Measurements from ENCODE around the gene PHF10. TPM values are rescaled to one million over a fixed set of nuclear protein-coding genes. Genes with fewer than 3 reads are reported as not detected.

PHF10 gene
- total RNA-seq, 1 experiment from 2014 or later: 6.3 TPM

DNA sequence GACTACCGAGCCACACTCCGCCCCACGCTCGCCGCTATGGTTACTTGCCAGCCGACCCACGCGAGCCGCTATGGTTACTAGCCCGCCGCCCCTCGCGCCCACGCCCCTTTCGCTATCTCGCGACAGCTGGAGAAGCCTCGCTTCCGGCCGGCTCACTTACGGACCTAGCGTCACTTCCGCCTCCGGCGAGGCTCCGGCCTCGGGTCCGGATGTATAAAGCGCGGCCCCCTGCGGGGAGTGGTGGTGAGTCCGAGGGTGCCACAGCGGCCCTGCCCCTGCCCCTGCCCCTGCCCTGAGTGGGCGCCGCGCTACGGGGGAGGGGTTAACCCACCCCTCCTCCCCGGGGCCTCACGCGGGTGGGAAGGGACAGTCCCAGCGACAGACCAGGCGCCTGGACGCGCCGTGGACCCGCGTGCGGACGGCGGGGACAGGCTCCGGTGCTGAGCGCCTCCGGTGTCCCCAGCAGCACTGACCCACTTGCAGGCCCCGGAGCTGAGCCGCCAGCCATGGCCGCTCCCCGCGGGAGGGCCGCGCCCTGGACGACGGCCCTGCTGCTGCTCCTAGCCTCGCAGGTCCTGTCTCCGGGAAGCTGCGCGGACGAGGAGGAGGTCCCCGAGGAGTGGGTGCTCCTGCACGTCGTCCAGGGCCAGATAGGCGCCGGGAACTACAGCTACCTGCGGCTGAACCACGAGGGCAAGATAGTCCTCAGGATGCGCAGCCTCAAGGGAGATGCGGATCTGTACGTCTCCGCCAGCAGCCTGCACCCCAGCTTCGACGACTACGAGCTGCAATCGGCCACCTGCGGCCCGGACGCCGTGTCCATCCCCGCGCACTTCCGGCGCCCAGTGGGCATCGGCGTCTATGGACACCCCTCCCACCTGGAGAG, 22.1 kb downstream of the PHF10 start, which contains the start of the genes C6orf120 and WDR27:
TSS of gene C6orf120 (plus strand) at position 173 of the 886 bp plus-strand sequence. CDS start at position 507, 334 bp downstream.
TSS of gene WDR27 (minus strand) at position 76 of the 886 bp plus-strand sequence. CDS start 13,024 bp downstream, outside the sequence.
- CTCF ChIA-PET: no interaction called here
- Histone ChIP-seq H3K4me2 (ENCODE audit: low read length) (peak within 1 kb of the TSS; percentile 96), H3K9me2 (replicated peaks; ENCODE audit: low read length) (no peaks in the 10 kb centered on the region), H3K36me3 (ENCODE audit: low read depth, low read length) (no peaks in the 10 kb centered on the region; the same call in 1 of the 2 replicates), H3K9me3 (ENCODE audit: low read length) (no peaks in the 10 kb centered on the region), H3K9ac (ENCODE audit: low read length) (peak within 1 kb of the TSS; percentile 98), H3K4me3 (ENCODE audit: low read length) (peak within 1 kb of the TSS; percentile 98), H4K20me1 (ENCODE audit: low read length) (peaks cover 23% of the 10 kb centered on the region), H2AFZ (ENCODE audit: low read length) (peak within 1 kb of the TSS; percentile 79), H3K27me3 (ENCODE audit: low read length) (no peaks in the 10 kb centered on the region), H3K27ac (ENCODE audit: low read length) (peak within 1 kb of the TSS; percentile 75), H3K79me2 (ENCODE audit: low read length) (peaks cover 62% of the 10 kb centered on the region), H3F3A (ENCODE audit: low read length, unreplicated experiment) (no peaks in the 10 kb centered on the region), H3K4me1 (ENCODE audit: insufficient read depth, low read length) (peaks cover 23% of the 10 kb centered on the region)
- DNase-seq (peak; percentile 93), ATAC-seq (peak; percentile 88)
- TF ChIP-seq, protein P1, sequence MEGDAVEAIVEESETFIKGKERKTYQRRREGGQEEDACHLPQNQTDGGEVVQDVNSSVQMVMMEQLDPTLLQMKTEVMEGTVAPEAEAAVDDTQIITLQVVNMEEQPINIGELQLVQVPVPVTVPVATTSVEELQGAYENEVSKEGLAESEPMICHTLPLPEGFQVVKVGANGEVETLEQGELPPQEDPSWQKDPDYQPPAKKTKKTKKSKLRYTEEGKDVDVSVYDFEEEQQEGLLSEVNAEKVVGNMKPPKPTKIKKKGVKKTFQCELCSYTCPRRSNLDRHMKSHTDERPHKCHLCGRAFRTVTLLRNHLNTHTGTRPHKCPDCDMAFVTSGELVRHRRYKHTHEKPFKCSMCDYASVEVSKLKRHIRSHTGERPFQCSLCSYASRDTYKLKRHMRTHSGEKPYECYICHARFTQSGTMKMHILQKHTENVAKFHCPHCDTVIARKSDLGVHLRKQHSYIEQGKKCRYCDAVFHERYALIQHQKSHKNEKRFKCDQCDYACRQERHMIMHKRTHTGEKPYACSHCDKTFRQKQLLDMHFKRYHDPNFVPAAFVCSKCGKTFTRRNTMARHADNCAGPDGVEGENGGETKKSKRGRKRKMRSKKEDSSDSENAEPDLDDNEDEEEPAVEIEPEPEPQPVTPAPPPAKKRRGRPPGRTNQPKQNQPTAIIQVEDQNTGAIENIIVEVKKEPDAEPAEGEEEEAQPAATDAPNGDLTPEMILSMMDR (conservative IDR thresholded peaks at IDR 0.05; ENCODE audit: low read depth, low read length): no peak
- no peak for TF ChIP-seq EZH2 (IDR thresholded peaks at IDR 0.05; ENCODE audit: low read length, unreplicated experiment)
- no peak for TF ChIP-seq EZH2phosphoT487 (IDR thresholded peaks at IDR 0.05; ENCODE audit: borderline replicate concordance, low read length)
- intact Hi-C loops (cut with micrococcal nuclease): loop anchor here (2.0 to 5.0 kb wide), 2 partner anchors 21 to 50 kb away; partner anchors contain the start of genes DYNLT2 and ERMARD
- no TSS peak for BruUV-seq (replicated peaks)
- POLR2A ChIA-PET (ENCODE audit: unreplicated experiment): interaction anchor here (0.5 to 0.6 kb wide), 3 partner anchors 14 to 202 kb away, joined by 5 to 7 read pairs (median 6); no protein-coding TSS in a partner anchor

DNA sequence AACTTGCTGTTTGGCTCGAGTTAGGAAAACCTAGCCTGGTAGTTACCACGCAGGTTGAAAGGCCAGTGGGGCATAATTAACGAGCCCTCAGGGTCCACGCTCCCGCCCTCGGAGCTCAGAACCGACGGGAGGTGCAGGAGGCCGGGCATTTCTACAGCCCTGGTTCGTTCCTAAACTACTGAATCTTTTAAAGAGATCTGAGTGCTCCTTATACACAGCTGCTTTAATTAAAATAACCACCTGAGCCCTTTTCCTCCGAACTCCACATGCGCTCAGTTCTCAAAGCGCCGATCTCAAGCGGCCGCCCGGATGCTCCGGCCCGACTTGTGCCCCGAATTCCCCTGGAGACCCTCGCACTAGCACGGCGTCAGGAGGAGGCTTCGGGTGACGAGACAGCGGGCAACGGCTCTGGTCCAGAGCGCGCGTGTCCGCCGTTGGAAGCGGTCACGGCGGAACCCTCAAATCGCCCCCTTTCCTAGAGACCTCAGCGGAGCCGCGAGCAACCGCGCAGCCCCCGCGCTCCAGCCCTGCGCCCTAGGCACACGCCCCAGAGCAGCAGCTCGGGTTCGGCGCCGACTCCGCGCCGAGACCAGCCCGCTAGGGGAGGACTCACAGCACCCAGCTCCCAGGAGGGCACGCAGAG, 22.9 kb downstream of the PHF10 start:
- Histone ChIP-seq H3K27me3 (ENCODE audit: low read length) (no peaks in the 10 kb centered on the region), H4K20me1 (ENCODE audit: low read length) (peaks cover 23% of the 10 kb centered on the region), H3K79me2 (ENCODE audit: low read length) (peaks cover 62% of the 10 kb centered on the region), H3K9me2 (replicated peaks; ENCODE audit: low read length) (no peaks in the 10 kb centered on the region), H3K9ac (ENCODE audit: low read length) (peak overlapping the region; percentile 98), H3K4me3 (ENCODE audit: low read length) (peak overlapping the region; percentile 98), H3K9me3 (ENCODE audit: low read length) (no peaks in the 10 kb centered on the region), H3F3A (ENCODE audit: low read length, unreplicated experiment) (no peaks in the 10 kb centered on the region), H3K4me1 (ENCODE audit: insufficient read depth, low read length) (peaks cover 23% of the 10 kb centered on the region), H3K36me3 (ENCODE audit: low read depth, low read length) (no peaks in the 10 kb centered on the region; the same call in 1 of the 2 replicates), H3K27ac (ENCODE audit: low read length) (peak overlapping the region; percentile 75), H2AFZ (ENCODE audit: low read length) (peak overlapping the region; percentile 79), H3K4me2 (ENCODE audit: low read length) (peak overlapping the region; percentile 96)
- POLR2A ChIA-PET (ENCODE audit: unreplicated experiment): interaction anchor here (0.6 to 1.0 kb wide), 4 partner anchors 14 to 665 kb away, joined by 6 to 7 read pairs (median 6); no protein-coding TSS in a partner anchor
- CTCF ChIA-PET: no interaction called here
- DNase-seq (peak; percentile 6), ATAC-seq (peak; percentile 3)
- intact Hi-C loops (cut with micrococcal nuclease): loop anchor here (5.0 kb wide), 1 partner anchor 51 kb away; the partner anchor contains the start of genes DYNLT2 and ERMARD
- no peak for TF ChIP-seq EZH2phosphoT487 (IDR thresholded peaks at IDR 0.05; ENCODE audit: borderline replicate concordance, low read length)
- TF ChIP-seq, protein P1 (conservative IDR thresholded peaks at IDR 0.05; ENCODE audit: low read depth, low read length): no peak
- TF ChIP-seq EZH2 (IDR thresholded peaks at IDR 0.05; ENCODE audit: low read length, unreplicated experiment): no peak
- BruUV-seq (replicated peaks): TSS peak; percentile 73

Measured in PC-3 (cell line).